HG02970 (cell line): Measurements from ENCODE around the gene GLS.
A peak's percentile ranks its signal among the peaks of the same experiment; 100 is the strongest.
"Not testable (repeated sequence)": the region's sequence is repeated elsewhere in the genome, so short reads cannot be mapped to it uniquely, and the experiment has no call there.

Experiments used
- ATAC-seq: cut with Tn5 transposase; IDR thresholded peaks from one replicate; pipeline ENCODE4 v1.9.1; 2021; ENCODE audit warnings: mild to moderate bottlenecking, moderate library complexity, moderate number of reproducible peaks; ENCODE audit not compliant: unreplicated experiment, low FRiP score

Gene GLS

GRCh38 chr2:190854726-190855125, 25.9 kb upstream of the GLS start:
- ATAC-seq, result no peak

DNA sequence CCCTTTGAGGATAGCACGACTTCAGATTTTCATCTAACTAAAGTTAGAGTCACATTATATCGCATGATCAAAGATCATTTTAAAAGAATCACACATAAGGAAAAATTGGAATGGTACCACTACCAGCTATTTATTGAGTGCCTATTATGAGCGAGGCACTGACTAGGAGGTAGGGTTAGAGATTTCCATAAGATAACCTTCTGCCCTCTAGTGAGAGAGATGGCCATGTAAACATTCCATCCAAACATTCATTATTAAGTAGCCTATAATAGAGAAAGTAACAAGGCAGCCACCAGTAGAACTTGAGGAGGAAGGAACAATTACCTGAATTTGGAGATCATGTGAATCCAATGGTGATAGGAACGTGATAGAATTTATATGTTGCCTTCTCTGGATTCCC, 25.4 kb upstream of the GLS start:
- no peak for ATAC-seq

DNA sequence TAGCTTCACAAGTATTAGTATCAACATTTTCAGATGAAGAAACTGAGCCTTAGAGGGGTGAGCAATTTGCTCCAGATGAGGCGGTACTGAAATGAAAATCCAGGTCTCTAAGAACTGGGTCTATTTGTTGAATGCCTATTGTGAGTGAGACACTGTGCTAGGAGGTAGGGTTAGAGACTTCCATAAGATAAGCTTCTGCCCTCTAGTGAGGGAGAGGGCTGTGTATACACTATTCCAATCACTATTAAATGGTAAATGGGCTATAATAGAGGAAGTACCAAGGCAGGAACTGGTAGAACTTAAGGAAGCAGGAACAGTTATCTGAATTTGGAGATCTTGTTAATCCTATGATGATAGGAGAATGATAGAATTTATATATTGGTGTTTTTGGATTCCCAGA, 23.6 kb upstream of the GLS start:
- no peak for ATAC-seq

DNA sequence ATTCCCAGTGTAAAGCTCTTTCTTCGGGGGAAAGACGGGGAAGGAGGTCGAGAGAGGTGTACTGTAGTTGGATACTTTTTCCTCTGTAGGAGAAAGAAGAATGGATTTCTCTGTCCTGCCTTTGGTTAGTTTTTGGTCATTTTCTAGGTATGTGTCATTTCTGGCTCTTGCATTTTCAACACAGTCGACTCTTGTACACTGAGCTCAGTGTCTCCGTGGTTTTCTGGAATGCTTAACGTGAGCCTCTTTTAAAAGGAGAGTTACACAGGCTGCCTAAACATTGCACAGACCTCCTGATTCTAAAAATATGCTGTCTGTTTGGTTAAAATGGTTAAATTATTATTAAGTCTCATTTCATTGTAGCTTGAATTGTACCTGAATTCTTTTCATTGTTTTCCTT, 21.8 kb upstream of the GLS start:
- ATAC-seq, result no peak

GRCh38 chr2:190859347-190860297, 21.0 kb upstream of the GLS start:
- ATAC-seq, result no peak

GRCh38 chr2:190860985-190861680, 19.5 kb upstream of the GLS start:
- no peak for ATAC-seq

DNA sequence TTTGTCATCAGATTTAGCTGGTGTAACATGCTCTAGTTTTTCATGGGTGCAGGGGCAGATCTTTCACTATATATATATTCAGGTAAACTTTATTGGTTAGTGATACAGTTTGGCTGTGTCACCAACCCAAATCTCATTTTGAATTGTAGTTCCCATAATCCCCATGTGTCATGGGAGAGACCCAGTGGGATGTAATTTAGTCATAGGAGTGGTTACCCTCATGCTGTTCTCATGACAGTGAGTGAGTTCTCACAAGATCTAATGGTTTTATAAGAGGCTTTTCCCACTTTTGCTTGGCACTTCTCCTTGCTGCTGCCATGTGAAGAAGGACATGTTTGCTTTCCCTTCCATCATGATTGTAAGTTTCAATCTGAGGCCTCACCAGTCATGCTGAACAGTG, 18.5 kb upstream of the GLS start:
- not testable (repeated sequence) for ATAC-seq

GRCh38 chr2:190862571-190862991, 18.0 kb upstream of the GLS start:
- ATAC-seq, result no peak

- ATAC-seq, result no peak
Measured at GRCh38 chr2:190863946-190864345, 16.7 kb upstream of the GLS start.

DNA sequence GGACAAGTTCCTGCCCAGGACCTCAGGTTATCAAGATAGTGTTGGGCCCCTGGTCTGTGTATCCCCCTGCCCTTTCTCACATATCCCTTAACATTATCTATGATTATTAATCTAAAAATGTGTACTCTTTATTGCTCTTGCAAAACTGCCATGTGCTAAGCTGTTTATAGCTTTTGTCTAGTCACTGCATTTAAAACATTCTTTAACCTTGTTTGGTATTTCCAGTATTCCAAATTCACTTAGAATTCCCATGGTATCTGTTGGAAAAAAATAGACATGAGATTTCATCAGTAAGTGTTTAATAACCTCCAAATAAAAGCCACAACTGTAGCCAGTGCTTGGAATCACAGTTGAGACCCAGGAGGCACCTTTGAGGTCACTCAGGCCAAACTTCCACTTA, 16.2 kb upstream of the GLS start:
- no peak for ATAC-seq

GRCh38 chr2:190867212-190867611, 13.4 kb upstream of the GLS start:
- ATAC-seq, result no peak

GRCh38 chr2:190867832-190868231, 12.8 kb upstream of the GLS start:
- ATAC-seq, result no peak

- no peak for ATAC-seq
Measured at GRCh38 chr2:190869721-190870120, 10.9 kb upstream of the GLS start.

GRCh38 chr2:190873451-190873850, 7.2 kb upstream of the GLS start:
- ATAC-seq, result not testable (repeated sequence)

DNA sequence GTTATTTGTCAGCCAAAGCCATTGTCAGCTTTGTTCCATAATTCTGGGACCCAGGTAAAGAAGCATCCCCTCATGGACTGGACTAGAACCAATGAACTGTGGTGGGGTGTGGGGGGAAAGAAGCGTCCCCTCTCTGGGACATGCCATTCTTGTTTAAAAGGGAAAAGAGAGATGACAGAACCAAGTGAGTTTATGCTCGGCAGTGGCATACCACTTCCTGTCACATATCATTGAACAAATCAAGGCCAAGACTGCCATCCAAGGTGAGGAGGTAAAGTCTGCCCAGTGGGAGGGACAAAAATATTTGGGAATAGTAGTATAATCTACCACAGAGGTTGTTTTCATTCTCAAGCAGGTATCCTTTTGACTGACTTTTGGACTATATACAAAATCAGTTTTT, 4.7 kb upstream of the GLS start:
- no peak for ATAC-seq

DNA sequence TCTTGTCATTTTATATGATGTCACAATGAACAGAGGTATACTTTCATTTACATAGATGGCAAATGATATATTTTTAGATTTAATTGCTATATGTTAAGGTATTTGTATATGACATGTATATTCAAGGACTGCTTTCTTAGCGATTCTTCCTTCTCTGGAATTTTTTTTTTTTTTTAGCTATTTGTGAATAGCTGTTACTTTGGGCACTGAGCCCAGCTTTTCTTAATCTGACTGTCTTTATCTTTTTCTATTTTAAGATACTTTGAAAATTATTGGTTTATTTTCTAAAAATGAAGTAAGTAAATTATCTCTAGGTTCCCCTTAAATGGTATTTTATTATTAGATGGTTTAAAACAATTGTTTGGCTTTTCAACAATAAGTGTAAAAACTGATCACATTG, 4.0 kb upstream of the GLS start:
- no peak for ATAC-seq

- no peak for ATAC-seq
Measured at GRCh38 chr2:190877436-190877835, 3.2 kb upstream of the GLS start.

DNA sequence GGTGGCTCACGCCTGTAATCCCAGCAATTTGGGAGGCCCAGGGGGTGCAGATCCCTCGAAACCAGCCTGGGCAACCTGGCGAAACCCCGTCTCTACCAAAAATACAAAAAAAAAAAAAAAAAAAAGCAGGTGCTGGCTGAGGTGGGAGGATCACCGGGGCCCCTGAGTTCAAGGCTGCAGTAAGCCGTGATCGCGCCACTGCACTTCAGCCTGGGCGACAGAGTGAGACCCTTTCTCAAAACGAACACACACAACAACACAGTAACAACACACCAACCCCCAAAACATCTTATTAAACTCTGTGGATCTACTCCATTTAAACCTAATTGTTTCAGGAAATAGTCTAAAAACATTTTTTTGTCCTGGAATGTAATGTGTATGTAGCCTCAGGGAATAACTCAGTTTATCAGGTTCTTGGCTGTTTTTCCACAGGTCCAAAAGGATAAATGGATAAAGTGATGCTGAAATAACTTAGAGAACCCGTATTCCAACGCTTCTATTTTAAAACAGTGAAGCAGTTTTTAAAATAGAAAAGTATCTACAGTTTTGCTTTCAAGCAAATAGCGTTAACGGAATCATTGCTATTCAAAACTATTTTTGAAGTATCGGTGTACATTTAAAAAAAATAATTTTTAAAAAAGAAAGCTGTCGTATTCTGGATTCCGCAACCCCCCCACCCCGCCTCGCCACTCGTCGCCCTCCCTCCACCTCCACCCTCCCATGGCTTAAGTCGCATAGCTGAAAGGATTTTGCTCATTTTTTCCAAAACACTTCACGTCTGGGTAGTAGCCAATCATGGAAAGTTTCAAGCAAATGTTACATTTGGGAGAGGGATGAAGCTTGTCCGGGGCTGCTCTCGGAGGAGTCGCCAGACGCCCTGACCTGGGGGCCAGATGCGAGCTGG, 895 bp upstream of the GLS start:
- no peak for ATAC-seq

DNA sequence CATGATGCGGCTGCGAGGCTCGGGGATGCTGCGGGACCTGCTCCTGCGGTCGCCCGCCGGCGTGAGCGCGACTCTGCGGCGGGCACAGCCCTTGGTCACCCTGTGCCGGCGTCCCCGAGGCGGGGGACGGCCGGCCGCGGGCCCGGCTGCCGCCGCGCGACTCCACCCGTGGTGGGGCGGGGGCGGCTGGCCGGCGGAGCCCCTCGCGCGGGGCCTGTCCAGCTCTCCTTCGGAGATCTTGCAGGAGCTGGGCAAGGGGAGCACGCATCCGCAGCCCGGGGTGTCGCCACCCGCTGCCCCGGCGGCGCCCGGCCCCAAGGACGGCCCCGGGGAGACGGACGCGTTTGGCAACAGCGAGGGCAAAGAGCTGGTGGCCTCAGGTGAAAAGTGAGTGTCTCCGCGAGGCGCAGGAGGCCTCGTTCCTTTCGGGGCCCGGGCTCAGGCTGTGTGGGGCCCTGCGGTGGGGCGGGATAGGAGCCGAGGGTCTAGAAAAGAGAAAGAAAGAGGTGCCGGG, 520 bp downstream of the GLS start:
- ATAC-seq, result peak; percentile 11

- ATAC-seq, result peak; percentile 35
Measured at GRCh38 chr2:190881598-190882410, 1.2 kb downstream of the GLS start.
